ENCODE measurements around the gene RNF150.
"Not testable (repeated sequence)": the region's sequence is repeated elsewhere in the genome, so short reads cannot be mapped to it uniquely, and the experiment has no call there.

RNF150 gene

DNA sequence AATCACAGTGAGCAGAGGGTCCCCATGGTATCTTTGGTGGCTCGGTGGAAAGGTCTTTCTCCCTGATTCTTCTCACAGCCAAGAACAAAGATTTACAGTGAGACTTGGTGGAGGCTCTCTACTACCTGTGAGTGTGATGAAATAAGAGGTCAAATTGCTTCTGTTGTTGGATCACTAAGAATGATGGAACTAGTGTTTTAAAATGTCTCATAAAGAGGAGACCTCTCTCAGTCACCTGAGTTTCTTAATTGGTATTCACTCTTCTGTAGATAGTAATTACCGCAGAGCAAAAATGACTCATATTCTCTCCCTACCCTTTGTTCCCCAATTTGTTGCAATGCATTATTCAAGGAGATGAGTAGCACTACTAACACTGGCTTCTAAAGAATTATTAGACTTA lies 276.2 kb downstream of the RNF150 start:
- DNase-seq = peak; percentile 22 to 40

DNA sequence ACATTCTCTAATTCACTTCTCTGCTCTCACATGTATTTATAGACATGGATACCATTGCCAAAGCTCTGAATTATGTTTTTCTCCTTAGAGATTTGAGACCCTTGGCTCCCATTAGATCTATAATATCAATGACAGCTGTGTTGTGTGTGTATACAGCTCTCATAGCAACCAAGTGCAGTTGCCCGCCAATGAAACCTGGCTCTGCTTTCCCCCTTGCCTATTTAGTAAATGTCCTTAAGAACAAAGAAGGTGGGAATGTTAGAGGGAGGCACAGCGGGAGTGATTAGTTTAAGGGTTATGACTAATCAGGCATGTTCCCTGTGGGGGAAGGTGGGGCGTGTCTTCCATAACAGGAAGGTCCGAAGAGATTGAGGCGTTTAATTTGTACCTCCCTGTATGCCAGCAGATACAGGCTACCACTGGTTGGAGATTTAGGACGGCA lies 276.6 kb downstream of the RNF150 start:
- DNase-seq = no peak

- no peak for DNase-seq
These were observed 279.1 kb downstream of the RNF150 start for GRCh38 chr4:140854168-140854567.

- DNase-seq = no peak
These were observed 281.5 kb downstream of the RNF150 start for GRCh38 chr4:140851804-140852203.

- peak; percentile 64 to 92 for DNase-seq
These were observed 282.1 kb downstream of the RNF150 start for GRCh38 chr4:140851032-140851636.

DNA sequence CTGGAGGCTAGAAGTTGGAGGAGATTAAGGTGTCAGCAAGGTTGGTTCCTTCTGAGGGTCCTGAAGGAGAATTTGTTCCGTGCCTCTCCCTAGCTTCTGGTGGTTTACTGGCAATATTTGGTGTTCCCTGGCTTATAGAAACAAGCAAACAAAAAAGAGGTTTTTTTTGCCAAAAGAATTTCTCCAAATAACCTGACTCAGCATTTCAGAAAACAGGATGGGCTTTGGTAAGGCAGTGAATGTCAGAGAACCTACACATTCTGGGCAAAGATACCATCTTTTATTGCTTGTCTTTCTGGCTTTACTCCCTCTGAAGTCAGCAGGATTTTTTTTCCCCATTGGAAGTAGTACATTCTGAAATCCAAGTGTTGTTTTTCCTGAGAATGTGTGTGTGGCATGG lies 283.7 kb downstream of the RNF150 start:
- DNase-seq = no peak

GRCh38 chr4:140846736-140847135 lies 286.5 kb downstream of the RNF150 start:
- peak; percentile 54 to 70 for DNase-seq

GRCh38 chr4:140844061-140844460 lies 289.2 kb downstream of the RNF150 start:
- DNase-seq = no peak

DNA sequence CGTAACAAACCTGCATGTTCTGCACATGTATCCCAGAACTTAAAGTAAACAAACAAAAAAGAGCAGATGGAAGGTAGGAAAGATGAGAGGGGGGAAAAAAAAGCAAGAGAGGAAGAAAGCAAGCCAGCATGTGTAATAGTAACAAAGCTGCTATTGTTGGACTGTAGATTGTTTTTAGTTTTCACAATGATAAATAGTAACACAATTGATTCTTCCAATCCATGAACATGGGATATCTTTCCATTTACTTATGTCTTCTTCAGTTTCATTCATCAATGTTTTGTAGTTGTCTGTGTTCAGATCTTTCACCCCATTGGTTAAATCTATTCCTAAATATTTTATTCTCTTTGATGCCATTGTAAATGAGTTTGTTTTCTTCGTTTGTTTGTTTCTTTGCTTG lies 292.1 kb downstream of the RNF150 start:
- no peak for DNase-seq

- no peak for DNase-seq
These were observed 293.1 kb downstream of the RNF150 start for GRCh38 chr4:140839888-140840790.

GRCh38 chr4:140839406-140839805 lies 293.9 kb downstream of the RNF150 start:
- DNase-seq = no peak

DNA sequence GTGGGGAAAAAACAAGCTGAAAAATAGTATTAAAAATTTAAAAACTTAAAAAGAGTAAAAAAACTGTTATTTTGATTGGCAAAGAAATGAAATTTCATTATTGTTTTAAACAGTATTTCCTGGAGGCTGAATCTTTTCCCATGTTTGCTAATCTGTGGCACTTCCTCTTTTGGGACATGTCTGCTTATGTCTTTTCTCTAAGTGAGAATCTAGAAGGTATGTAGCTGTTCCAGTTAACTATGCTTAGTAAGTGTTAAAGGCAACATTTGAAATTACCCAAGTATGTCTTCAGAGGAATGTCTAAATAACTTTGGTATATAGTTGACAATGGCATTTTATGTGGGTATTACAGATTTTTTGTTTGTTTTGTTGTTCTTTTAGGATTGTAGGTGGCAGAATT lies 295.5 kb downstream of the RNF150 start:
- peak; percentile 77 for DNase-seq

- no peak for DNase-seq
These were observed 298.3 kb downstream of the RNF150 start for GRCh38 chr4:140834839-140835495.

- no peak for DNase-seq
These were observed 300.0 kb downstream of the RNF150 start for GRCh38 chr4:140833280-140833679.

DNA sequence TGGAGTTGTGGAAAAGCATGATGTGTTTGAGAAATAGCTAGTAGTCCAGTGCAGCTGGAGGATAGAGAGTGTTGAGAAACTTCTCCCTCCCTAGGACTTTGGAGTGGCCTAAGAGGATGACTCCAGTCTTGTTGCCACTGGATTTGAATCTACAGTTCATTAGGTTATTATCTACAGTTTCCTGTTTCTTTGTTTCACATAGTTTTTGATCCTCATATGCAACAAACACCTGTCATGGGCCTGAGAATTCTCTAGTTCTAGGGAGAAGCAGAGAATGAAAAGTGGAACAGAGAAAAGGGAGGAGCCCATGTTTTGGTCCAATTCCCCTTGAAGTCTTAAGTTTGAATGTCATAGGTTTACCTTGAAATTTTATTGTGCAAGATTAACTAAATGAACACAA lies 303.4 kb downstream of the RNF150 start:
- peak in 1 of 2 donors; percentile 46 for DNase-seq

DNA sequence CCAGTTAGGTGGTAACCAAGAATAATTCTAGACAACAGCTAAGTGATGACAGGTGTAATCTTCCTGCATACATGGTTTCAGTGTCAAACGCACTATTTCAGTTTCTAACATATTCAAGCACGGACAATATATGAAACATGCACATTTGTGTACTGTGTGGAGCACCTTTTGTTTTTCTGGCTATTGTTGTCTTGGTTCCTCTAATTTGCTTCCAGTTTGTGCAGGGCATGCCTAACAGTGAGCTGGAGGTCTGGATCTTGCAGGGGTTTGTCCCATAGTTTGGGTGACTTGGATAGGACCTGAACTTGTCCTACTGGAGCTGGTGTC lies 306.6 kb downstream of the RNF150 start:
- DNase-seq = no peak

DNA sequence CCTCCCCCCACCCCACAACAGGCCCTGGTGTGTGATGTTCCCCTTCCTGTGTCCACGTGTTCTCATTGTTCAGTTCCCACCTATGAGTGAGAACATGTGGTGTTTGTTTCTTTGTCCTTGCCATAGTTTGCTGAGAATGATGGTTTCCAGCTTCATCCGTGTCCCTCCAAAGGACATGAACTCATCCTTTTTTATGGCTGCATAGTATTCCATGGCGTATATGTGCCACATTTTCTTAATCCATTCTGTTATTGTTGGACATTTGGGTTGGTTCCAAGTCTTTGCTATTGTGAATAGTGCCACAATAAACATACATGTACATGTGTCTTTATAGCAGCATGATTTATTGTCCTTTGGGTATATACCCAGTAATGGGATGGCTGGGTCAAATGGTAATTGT lies 312.7 kb downstream of the RNF150 start:
- DNase-seq = not testable (repeated sequence)

- DNase-seq = no peak
These were observed 313.7 kb downstream of the RNF150 start for GRCh38 chr4:140819610-140820009.

DNA sequence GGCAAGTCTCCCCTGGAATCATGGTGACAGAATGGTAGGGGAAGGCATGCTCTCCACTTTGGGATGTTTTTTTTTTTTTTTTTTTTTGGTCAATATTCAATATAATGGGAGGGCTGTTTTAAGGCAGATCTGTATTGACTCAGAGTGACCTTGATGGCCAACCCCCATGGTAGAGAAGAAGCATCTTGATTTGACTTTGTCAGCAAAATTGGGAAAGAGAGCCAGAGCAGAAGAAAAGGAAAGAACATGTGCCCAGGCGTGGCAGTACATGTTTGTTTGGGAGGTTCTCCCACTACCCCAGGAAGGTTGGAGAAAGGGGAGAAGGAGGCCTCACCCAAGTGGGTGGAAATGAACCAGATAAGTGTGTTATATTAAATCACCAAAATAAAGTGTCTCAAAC lies 314.8 kb downstream of the RNF150 start:
- DNase-seq = no peak

DNA sequence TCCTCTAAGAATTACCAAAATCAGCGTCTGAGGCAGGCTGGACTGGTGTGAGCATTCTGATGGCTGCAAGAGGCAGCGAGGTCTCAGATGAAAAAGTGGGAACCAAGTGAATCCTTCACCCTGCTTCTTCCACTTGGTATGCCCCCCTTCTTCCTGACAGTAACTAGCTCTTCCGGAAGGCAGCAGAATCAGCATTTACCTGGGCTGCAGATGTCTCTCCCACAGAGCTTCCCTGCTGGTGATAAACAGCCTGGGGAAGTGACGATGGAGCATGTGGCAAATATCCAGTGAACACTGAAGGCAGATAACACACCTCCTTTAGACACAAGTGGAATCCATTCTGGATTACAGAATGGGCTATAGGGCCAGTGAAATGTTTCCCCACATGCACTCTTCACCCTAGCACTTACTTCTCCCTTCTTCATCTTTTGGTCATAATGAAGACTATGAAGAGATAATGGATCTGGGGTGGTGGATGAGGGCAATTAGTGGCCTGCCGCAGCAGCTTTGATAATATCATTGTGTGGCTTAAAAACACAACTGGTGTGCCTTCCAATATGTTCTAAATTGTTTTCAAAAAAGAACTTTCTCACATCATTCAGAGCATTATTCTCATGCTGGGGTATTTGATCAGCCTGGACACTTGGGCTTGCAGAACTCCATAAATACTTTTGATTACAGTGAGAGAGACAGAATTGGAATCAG lies 316.3 kb downstream of the RNF150 start:
- no peak for DNase-seq

GRCh38 chr4:140813804-140814203 lies 319.5 kb downstream of the RNF150 start:
- no peak for DNase-seq

DNA sequence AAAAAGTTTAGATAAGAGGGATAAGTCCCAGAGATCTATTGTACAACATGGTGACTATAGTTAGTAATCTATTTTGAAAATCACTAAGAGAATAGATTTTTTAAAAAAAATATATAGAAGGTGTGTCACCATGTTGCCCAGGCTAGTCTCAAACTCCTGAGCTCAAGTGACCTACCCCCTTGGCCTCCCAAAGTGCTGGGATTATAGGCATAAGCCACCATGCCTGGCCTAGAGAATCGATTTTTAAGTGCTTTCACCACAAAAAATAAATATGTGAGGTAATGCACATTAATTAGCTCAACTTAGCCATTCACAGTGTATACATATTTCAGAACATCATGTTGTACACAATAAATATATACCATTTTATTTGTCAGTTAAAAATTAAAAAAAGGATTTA lies 320.4 kb downstream of the RNF150 start:
- no peak for DNase-seq

DNA sequence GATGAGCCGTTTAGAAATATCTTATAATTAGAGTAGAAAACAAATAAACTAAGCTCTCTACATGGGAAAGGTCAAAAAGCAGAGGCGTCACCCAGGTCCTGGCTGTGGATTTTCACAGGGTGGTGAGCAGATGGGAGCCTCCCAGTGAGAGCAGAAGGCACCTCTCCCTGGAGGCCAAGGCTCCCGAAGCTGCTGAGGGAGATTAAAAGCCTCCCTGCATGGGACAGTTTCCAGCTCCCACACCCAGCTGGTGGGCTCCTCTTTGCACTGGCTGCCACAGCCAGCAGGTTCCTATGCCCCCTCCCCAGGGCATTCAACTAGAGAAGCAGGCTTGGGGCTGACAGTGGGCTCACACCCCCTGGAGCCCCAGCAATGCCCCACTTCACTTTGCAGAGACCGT lies 321.8 kb downstream of the RNF150 start:
- DNase-seq = no peak
